Effector memory CD8-positive, alpha-beta T cell (primary cell): ENCODE data around the gene SMIM9.

Experiments
- ATAC-seq: fragments of 150-1000 bp; cut with Tn5 transposase; replicated peaks from 2 replicates; pipeline ENCODE4 v1.10.0; 2021; ENCODE audit warnings: mild to moderate bottlenecking, moderate library complexity
- DNase-seq, 3 experiments: peaks; one replicate each; pipeline ENCODE4 v3.0.0; 2021
- H3K27ac Mint-ChIP-seq, 2 donors: one replicate each; pipeline ENCODE4 v1.8.0; 2022; ENCODE audit warnings: mild to moderate bottlenecking in 2 of 2, mixed read lengths in 2 of 2, moderate library complexity in 2 of 2
- H3K27me3 Mint-ChIP-seq, 2 donors: one replicate each; pipeline ENCODE4 v1.8.0; 2022; ENCODE audit warnings: mixed read lengths in 2 of 2
- H3K36me3 Mint-ChIP-seq: one replicate; pipeline ENCODE4 v1.8.0; 2022; ENCODE audit warnings: mild to moderate bottlenecking, moderate library complexity, mixed read lengths; ENCODE audit not compliant: insufficient read depth
- H3K4me1 Mint-ChIP-seq, 2 donors: one replicate each; pipeline ENCODE4 v1.8.0; 2022; ENCODE audit warnings: low read depth in 2 of 2, mixed read lengths in 2 of 2
- H3K4me3 Mint-ChIP-seq, 2 donors: one replicate each; pipeline ENCODE4 v1.8.0; 2022; ENCODE audit warnings: mild to moderate bottlenecking in 2 of 2, mixed read lengths in 2 of 2, moderate library complexity in 2 of 2
- H3K9me3 Mint-ChIP-seq, 2 donors: one replicate each; pipeline ENCODE4 v1.8.0; 2022; ENCODE audit warnings: mixed read lengths in 2 of 2

The SMIM9 gene

GRCh38 chrX:154785716-154786115, 48.7 kb downstream of the SMIM9 start:
- no peaks in the 10 kb centered on the region for H3K36me3 Mint-ChIP-seq
- H3K27ac Mint-ChIP-seq = no peak overlapping the region
- no peaks in the 10 kb centered on the region for H3K27me3 Mint-ChIP-seq
- no peak for ATAC-seq
- DNase-seq = no peak
- H3K9me3 Mint-ChIP-seq = no peaks in the 10 kb centered on the region
- peaks cover 0 to 5% of the 10 kb centered on the region in 2 donors for H3K4me1 Mint-ChIP-seq
- no peak overlapping the region for H3K4me3 Mint-ChIP-seq

GRCh38 chrX:154784149-154784995, 50.1 kb downstream of the SMIM9 start:
- DNase-seq = no peak
- H3K27ac Mint-ChIP-seq = peak overlapping the region in 1 of 2 donors; percentile 51
- H3K4me1 Mint-ChIP-seq = peaks cover 0 to 5% of the 10 kb centered on the region in 2 donors
- no peaks in the 10 kb centered on the region for H3K27me3 Mint-ChIP-seq
- no peaks in the 10 kb centered on the region for H3K9me3 Mint-ChIP-seq
- no peak for ATAC-seq
- H3K36me3 Mint-ChIP-seq = no peaks in the 10 kb centered on the region
- peak overlapping the region in 1 of 2 donors; percentile 70 for H3K4me3 Mint-ChIP-seq

GRCh38 chrX:154780968-154781367, 53.5 kb downstream of the SMIM9 start:
- Mint-ChIP-seq H3K4me3 (no peak overlapping the region), H3K27ac (no peak overlapping the region), H3K36me3 (peaks cover 20% of the 10 kb centered on the region), H3K4me1 (peaks cover 0 to 5% of the 10 kb centered on the region in 2 donors), H3K9me3 (no peaks in the 10 kb centered on the region), H3K27me3 (no peaks in the 10 kb centered on the region)
- DNase-seq (no peak), ATAC-seq (no peak)

- ATAC-seq (no peak), DNase-seq (no peak)
- Mint-ChIP-seq H3K9me3 (no peaks in the 10 kb centered on the region), H3K4me3 (no peak overlapping the region), H3K27me3 (no peaks in the 10 kb centered on the region), H3K27ac (no peak overlapping the region), H3K36me3 (peaks cover 29% of the 10 kb centered on the region), H3K4me1 (peaks cover 0 to 3% of the 10 kb centered on the region in 2 donors)
Observed at GRCh38 chrX:154779261-154779660, 55.2 kb downstream of the SMIM9 start.

GRCh38 chrX:154776753-154777152, 57.7 kb downstream of the SMIM9 start:
- ATAC-seq (no peak), DNase-seq (no peak)
- peaks cover 45% of the 10 kb centered on the region for H3K36me3 Mint-ChIP-seq
- no peak overlapping the region for H3K4me3 Mint-ChIP-seq
- peak overlapping the region in 1 of 2 donors; percentile 46 for H3K27ac Mint-ChIP-seq
- H3K4me1 Mint-ChIP-seq = no peaks in the 10 kb centered on the region
- no peaks in the 10 kb centered on the region for H3K27me3 Mint-ChIP-seq
- H3K9me3 Mint-ChIP-seq = no peaks in the 10 kb centered on the region

- Mint-ChIP-seq H3K27ac (no peak overlapping the region), H3K36me3 (peaks cover 56% of the 10 kb centered on the region), H3K4me3 (no peak overlapping the region), H3K9me3 (no peaks in the 10 kb centered on the region), H3K27me3 (no peaks in the 10 kb centered on the region), H3K4me1 (no peaks in the 10 kb centered on the region)
- ATAC-seq (no peak), DNase-seq (no peak)
Observed at GRCh38 chrX:154775419-154776349, 58.8 kb downstream of the SMIM9 start.

- Mint-ChIP-seq H3K4me1 (no peaks in the 10 kb centered on the region), H3K36me3 (peaks cover 66% of the 10 kb centered on the region), H3K4me3 (no peak overlapping the region), H3K9me3 (no peaks in the 10 kb centered on the region), H3K27ac (peak overlapping the region in 1 of 2 donors; percentile 56), H3K27me3 (no peaks in the 10 kb centered on the region)
- ATAC-seq (no peak), DNase-seq (no peak)
Observed at GRCh38 chrX:154774622-154775021, 59.8 kb downstream of the SMIM9 start.
